ENCODE data around the gene RNF123. TPM values are rescaled to one million over a fixed set of nuclear protein-coding genes. Genes with fewer than 3 reads are reported as not detected.
"Not testable (repeated sequence)": the region's sequence is repeated elsewhere in the genome, so short reads cannot be mapped to it uniquely, and the experiment has no call there.

RNF123 gene
- total RNA-seq, 1 donor from 2014 or later, result 30.5 TPM

GRCh38 chr3:49683162-49683561 lies 6.2 kb upstream of the RNF123 start:
- DNase-seq, result no peak

- DNase-seq, result not testable (repeated sequence)
Observed at GRCh38 chr3:49684453-49684852, 4.9 kb upstream of the RNF123 start.

GRCh38 chr3:49685103-49685502 lies 4.3 kb upstream of the RNF123 start:
- not testable (repeated sequence) for DNase-seq

GRCh38 chr3:49685846-49686245 lies 3.5 kb upstream of the RNF123 start:
- not testable (repeated sequence) for DNase-seq

- not testable (repeated sequence) for DNase-seq
Observed at GRCh38 chr3:49686346-49686745, 3.0 kb upstream of the RNF123 start.

- DNase-seq, result peak; percentile 25
Observed at GRCh38 chr3:49686769-49687423, 2.5 kb upstream of the RNF123 start.

- not testable (repeated sequence) for DNase-seq
Observed at GRCh38 chr3:49687424-49687795, 1.9 kb upstream of the RNF123 start.

GRCh38 chr3:49688338-49689045 lies 865 bp upstream of the RNF123 start:
- not testable (repeated sequence) for DNase-seq

GRCh38 chr3:49689908-49690624 lies 709 bp downstream of the RNF123 start:
- DNase-seq, result not testable (repeated sequence)

GRCh38 chr3:49690856-49691255 lies 1.5 kb downstream of the RNF123 start:
- DNase-seq, result not testable (repeated sequence)

- not testable (repeated sequence) for DNase-seq
Observed at GRCh38 chr3:49691481-49691880, 2.1 kb downstream of the RNF123 start.

- DNase-seq, result not testable (repeated sequence)
Observed at GRCh38 chr3:49694409-49695070, 5.2 kb downstream of the RNF123 start.

- not testable (repeated sequence) for DNase-seq
Observed at GRCh38 chr3:49695350-49696015, 6.1 kb downstream of the RNF123 start.

GRCh38 chr3:49699281-49699979 lies 10.1 kb downstream of the RNF123 start:
- no peak for DNase-seq

- DNase-seq, result no peak
Observed at GRCh38 chr3:49700014-49700413, 10.7 kb downstream of the RNF123 start.

- DNase-seq, result no peak
Observed at GRCh38 chr3:49700453-49701128, 11.2 kb downstream of the RNF123 start.

- DNase-seq, result peak; percentile 52
Observed at GRCh38 chr3:49701388-49702077, 12.2 kb downstream of the RNF123 start.

- DNase-seq, result no peak
Observed at GRCh38 chr3:49702672-49703071, 13.3 kb downstream of the RNF123 start.

GRCh38 chr3:49703443-49703927 lies 14.1 kb downstream of the RNF123 start:
- DNase-seq, result peak; percentile 85

GRCh38 chr3:49703956-49704355 lies 14.6 kb downstream of the RNF123 start:
- peak; percentile 37 for DNase-seq
